HG03354 (cell line): Measurements from ENCODE around the gene CBX2.
A peak's percentile ranks its signal among the peaks of the same experiment; 100 is the strongest.

Experiments used
- ATAC-seq: cut with Tn5 transposase; IDR thresholded peaks from one replicate; pipeline ENCODE4 v1.9.1; 2021; ENCODE audit warnings: mild to moderate bottlenecking; ENCODE audit not compliant: unreplicated experiment, poor library complexity, severe bottlenecking

Gene CBX2

GRCh38 chr17:79836510-79836971 lies 58.6 kb downstream of the CBX2 start:
- no peak for ATAC-seq

- ATAC-seq, result peak; percentile 46
These were observed 59.3 kb downstream of the CBX2 start for GRCh38 chr17:79836972-79837887.
